ENCODE measurements around the gene PEPD. TPM values are rescaled to one million over a fixed set of nuclear protein-coding genes. Genes with fewer than 3 reads are reported as not detected.

Gene PEPD
- total RNA-seq, 3 donors from 2014 or later, result 42.1 to 127 (median 82.3) TPM

GRCh38 chr19:33386361-33386858, 135.2 kb downstream of the PEPD start:
- DNase-seq (ENCODE audit: low spot score in 2 of 2), result peak in 1 of 2 donors; percentile 43
- Histone ChIP-seq H3K27me3 (no peaks in the 10 kb centered on the region), H3K4me1 (peaks cover 30 to 32% of the 10 kb centered on the region in 2 donors), H3K9me3 (no peaks in the 10 kb centered on the region), H3K27ac (peak overlapping the region in 1 of 2 donors; percentile 14), H3K4me3 (no peak overlapping the region), H3K36me3 (no peaks in the 10 kb centered on the region)
- TF ChIP-seq POLR2AphosphoS5 (IDR thresholded peaks at IDR 0.05) (no peak), CTCF (IDR thresholded peaks at IDR 0.05) (no peak)
- intact Hi-C loops (cut with DNase I; ENCODE audit: low total_unique reads), result no loop called here

- H3K4me1 ChIP-seq, result peaks cover 26 to 27% of the 10 kb centered on the region in 2 donors
- peak overlapping the region in 1 of 2 donors; percentile 14 for H3K27ac ChIP-seq
- H3K27me3 ChIP-seq, result no peaks in the 10 kb centered on the region
- no peak for TF ChIP-seq POLR2A (IDR thresholded peaks at IDR 0.05)
- no peak for TF ChIP-seq CTCF (IDR thresholded peaks at IDR 0.05)
- TF ChIP-seq POLR2AphosphoS5 (IDR thresholded peaks at IDR 0.05), result no peak
- no peak overlapping the region for H3K4me3 ChIP-seq
- H3K9me3 ChIP-seq, result no peaks in the 10 kb centered on the region
- no peaks in the 10 kb centered on the region for H3K36me3 ChIP-seq
- DNase-seq (ENCODE audit: low spot score in 2 of 2), result peak in 1 of 2 donors; percentile 37
- intact Hi-C loops (cut with DNase I; ENCODE audit: low total_unique reads), result no loop called here
These were observed 135.6 kb downstream of the PEPD start for GRCh38 chr19:33385956-33386355.

- no peak overlapping the region for H3K4me3 ChIP-seq
These were observed 136.6 kb downstream of the PEPD start for GRCh38 chr19:33384983-33385382.

GRCh38 chr19:33383720-33384292, 137.8 kb downstream of the PEPD start:
- DNase-seq (ENCODE audit: low spot score in 2 of 2), result peak in 1 of 2 donors; percentile 47
- H3K27me3 ChIP-seq, result no peaks in the 10 kb centered on the region
- no peaks in the 10 kb centered on the region for H3K36me3 ChIP-seq
- H3K27ac ChIP-seq, result no peak overlapping the region
- peaks cover 8 to 9% of the 10 kb centered on the region in 2 donors for H3K4me1 ChIP-seq
- H3K4me3 ChIP-seq, result no peak overlapping the region
- intact Hi-C loops (cut with DNase I; ENCODE audit: low total_unique reads), result no loop called here
- TF ChIP-seq POLR2A (IDR thresholded peaks at IDR 0.05) (no peak), POLR2AphosphoS5 (IDR thresholded peaks at IDR 0.05) (no peak), CTCF (IDR thresholded peaks at IDR 0.05) (no peak)
- no peaks in the 10 kb centered on the region for H3K9me3 ChIP-seq

More at GRCh38 chr19:33384983-33385382, 136.6 kb downstream of the PEPD start:
- Histone ChIP-seq H3K27ac (no peak overlapping the region), H3K36me3 (no peaks in the 10 kb centered on the region), H3K9me3 (no peaks in the 10 kb centered on the region), H3K4me1 (peaks cover 19 to 20% of the 10 kb centered on the region in 2 donors), H3K27me3 (no peaks in the 10 kb centered on the region)
- intact Hi-C loops (cut with DNase I; ENCODE audit: low total_unique reads), result no loop called here
- no peak for TF ChIP-seq POLR2A (IDR thresholded peaks at IDR 0.05)
- TF ChIP-seq CTCF (IDR thresholded peaks at IDR 0.05), result no peak
- TF ChIP-seq POLR2AphosphoS5 (IDR thresholded peaks at IDR 0.05), result no peak
- peak in 1 of 2 donors; percentile 1 for DNase-seq (ENCODE audit: low spot score in 2 of 2)

GRCh38 chr19:33382982-33383381, 138.6 kb downstream of the PEPD start:
- no peak overlapping the region for H3K4me3 ChIP-seq
- H3K4me1 ChIP-seq, result peaks cover 0 to under 1% of the 10 kb centered on the region in 2 donors
- TF ChIP-seq CTCF (IDR thresholded peaks at IDR 0.05) (no peak), POLR2A (IDR thresholded peaks at IDR 0.05) (no peak), POLR2AphosphoS5 (IDR thresholded peaks at IDR 0.05) (no peak)
- DNase-seq (ENCODE audit: low spot score in 2 of 2), result no peak
- intact Hi-C loops (cut with DNase I; ENCODE audit: low total_unique reads), result no loop called here
- H3K27ac ChIP-seq, result no peak overlapping the region
- H3K27me3 ChIP-seq, result no peaks in the 10 kb centered on the region
- H3K9me3 ChIP-seq, result no peaks in the 10 kb centered on the region
- H3K36me3 ChIP-seq, result no peaks in the 10 kb centered on the region
